ENCODE data around the gene CDK16.

The CDK16 gene

DNA sequence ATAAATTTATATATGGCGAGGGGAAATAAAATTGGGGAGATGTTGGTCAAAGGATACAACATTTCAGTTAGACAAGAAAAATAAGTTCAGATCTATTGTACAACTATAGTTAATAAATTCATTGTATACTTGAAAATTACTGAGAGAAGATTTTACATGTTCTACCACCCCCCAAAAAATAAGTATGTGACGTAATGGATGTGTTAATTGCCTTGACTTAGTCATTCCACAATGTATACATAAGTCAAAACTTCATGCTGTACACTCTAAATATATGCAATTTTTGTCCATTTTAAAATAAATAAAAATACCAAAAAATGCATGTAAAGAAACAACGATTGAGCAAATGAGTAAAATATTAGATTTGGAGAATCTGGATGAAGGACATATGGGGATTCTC lies 16.1 kb downstream of the CDK16 start:
- Histone ChIP-seq H3K79me2 (ENCODE audit: insufficient read depth, low read depth) (peaks cover 13% of the 10 kb centered on the region; the same call in 1 of the 2 replicates), H3K27ac (peak overlapping the region; percentile 98; the same call in 1 of the 2 replicates), H3K4me1 (ENCODE audit: low read depth, poor library complexity, severe bottlenecking) (peaks cover 19% of the 10 kb centered on the region), H3K4me3 (IDR thresholded peaks at IDR 0.05; ENCODE audit: insufficient read depth, low read depth, low read length) (no peak overlapping the region), H4K20me1 (ENCODE audit: insufficient read depth) (no peaks in the 10 kb centered on the region), H3K36me3 (ENCODE audit: insufficient read depth) (no peaks in the 10 kb centered on the region), H3K9ac (peak overlapping the region; percentile 99), H2AFZ (ENCODE audit: low read depth) (no peak overlapping the region), H3K27me3 (ENCODE audit: insufficient read depth, low read depth) (no peaks in the 10 kb centered on the region), H3K4me2 (peak overlapping the region; percentile 74)
- TF ChIP-seq, protein P1, sequence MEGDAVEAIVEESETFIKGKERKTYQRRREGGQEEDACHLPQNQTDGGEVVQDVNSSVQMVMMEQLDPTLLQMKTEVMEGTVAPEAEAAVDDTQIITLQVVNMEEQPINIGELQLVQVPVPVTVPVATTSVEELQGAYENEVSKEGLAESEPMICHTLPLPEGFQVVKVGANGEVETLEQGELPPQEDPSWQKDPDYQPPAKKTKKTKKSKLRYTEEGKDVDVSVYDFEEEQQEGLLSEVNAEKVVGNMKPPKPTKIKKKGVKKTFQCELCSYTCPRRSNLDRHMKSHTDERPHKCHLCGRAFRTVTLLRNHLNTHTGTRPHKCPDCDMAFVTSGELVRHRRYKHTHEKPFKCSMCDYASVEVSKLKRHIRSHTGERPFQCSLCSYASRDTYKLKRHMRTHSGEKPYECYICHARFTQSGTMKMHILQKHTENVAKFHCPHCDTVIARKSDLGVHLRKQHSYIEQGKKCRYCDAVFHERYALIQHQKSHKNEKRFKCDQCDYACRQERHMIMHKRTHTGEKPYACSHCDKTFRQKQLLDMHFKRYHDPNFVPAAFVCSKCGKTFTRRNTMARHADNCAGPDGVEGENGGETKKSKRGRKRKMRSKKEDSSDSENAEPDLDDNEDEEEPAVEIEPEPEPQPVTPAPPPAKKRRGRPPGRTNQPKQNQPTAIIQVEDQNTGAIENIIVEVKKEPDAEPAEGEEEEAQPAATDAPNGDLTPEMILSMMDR (conservative IDR thresholded peaks at IDR 0.05; ENCODE audit: low read depth, low read length) = no peak

- no peaks in the 10 kb centered on the region for H3K36me3 ChIP-seq (ENCODE audit: insufficient read depth)
- H3K9ac ChIP-seq = no peak overlapping the region
- no peak overlapping the region for H2AFZ ChIP-seq (ENCODE audit: low read depth)
- H3K27ac ChIP-seq = no peak overlapping the region
- no peaks in the 10 kb centered on the region for H4K20me1 ChIP-seq (ENCODE audit: insufficient read depth)
- H3K4me3 ChIP-seq (IDR thresholded peaks at IDR 0.05; ENCODE audit: insufficient read depth, low read depth, low read length) = no peak overlapping the region
- peaks cover 13% of the 10 kb centered on the region; the same call in 1 of the 2 replicates for H3K79me2 ChIP-seq (ENCODE audit: insufficient read depth, low read depth)
- TF ChIP-seq, protein P1 (conservative IDR thresholded peaks at IDR 0.05; ENCODE audit: low read depth, low read length) = no peak
- no peak overlapping the region for H3K4me2 ChIP-seq
- peaks cover 19% of the 10 kb centered on the region for H3K4me1 ChIP-seq (ENCODE audit: low read depth, poor library complexity, severe bottlenecking)
- H3K27me3 ChIP-seq (ENCODE audit: insufficient read depth, low read depth) = no peaks in the 10 kb centered on the region
These were observed 17.2 kb downstream of the CDK16 start for GRCh38 chrX:47235691-47236103.

GRCh38 chrX:47239199-47239598 lies 20.7 kb downstream of the CDK16 start:
- Histone ChIP-seq H3K9ac (no peak overlapping the region), H4K20me1 (ENCODE audit: insufficient read depth) (no peaks in the 10 kb centered on the region), H3K36me3 (ENCODE audit: insufficient read depth) (no peaks in the 10 kb centered on the region), H3K27ac (no peak overlapping the region), H3K79me2 (ENCODE audit: insufficient read depth, low read depth) (peaks cover 9% of the 10 kb centered on the region; the same call in 1 of the 2 replicates), H3K4me3 (IDR thresholded peaks at IDR 0.05; ENCODE audit: insufficient read depth, low read depth, low read length) (no peak overlapping the region), H2AFZ (ENCODE audit: low read depth) (no peak overlapping the region), H3K4me1 (ENCODE audit: low read depth, poor library complexity, severe bottlenecking) (peaks cover 6% of the 10 kb centered on the region), H3K27me3 (ENCODE audit: insufficient read depth, low read depth) (no peaks in the 10 kb centered on the region), H3K4me2 (no peak overlapping the region)
- TF ChIP-seq, protein P1 (conservative IDR thresholded peaks at IDR 0.05; ENCODE audit: low read depth, low read length) = no peak

DNA sequence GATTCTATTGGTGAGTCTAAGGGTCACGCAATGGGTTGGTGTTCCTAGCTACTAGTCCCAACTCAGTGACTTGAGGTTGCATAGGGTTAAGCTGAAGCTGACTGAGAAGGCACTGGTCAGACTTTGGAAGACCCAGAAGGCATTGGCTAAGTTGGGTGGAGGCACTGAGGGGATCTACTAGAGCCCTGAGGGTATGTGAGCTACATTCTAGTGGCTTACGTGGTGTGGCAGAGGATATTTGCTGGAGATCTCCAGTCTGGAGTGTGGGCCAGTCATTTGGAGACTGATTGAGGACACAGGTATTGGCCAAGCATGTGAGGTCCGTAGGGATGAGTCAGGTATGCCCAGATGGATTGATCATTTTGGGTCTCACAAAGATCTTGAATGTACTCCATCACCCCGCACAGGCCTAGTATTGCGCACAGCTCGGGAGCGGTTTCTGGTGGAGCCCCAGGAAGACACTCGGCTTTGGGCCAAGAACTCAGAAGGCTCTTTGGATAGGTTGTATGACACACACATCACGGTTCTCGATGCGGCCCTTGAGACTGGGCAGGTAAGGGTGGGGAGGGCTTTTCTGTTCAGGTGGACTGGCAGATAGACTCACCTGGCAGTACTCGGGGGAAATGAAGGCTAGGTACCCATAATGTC lies 21.5 kb downstream of the CDK16 start:
- no peaks in the 10 kb centered on the region for H3K27me3 ChIP-seq (ENCODE audit: insufficient read depth, low read depth)
- H4K20me1 ChIP-seq (ENCODE audit: insufficient read depth) = no peaks in the 10 kb centered on the region
- H3K4me1 ChIP-seq (ENCODE audit: low read depth, poor library complexity, severe bottlenecking) = no peaks in the 10 kb centered on the region
- H3K36me3 ChIP-seq (ENCODE audit: insufficient read depth) = no peaks in the 10 kb centered on the region
- no peak overlapping the region for H3K4me2 ChIP-seq
- H3K4me3 ChIP-seq (IDR thresholded peaks at IDR 0.05; ENCODE audit: insufficient read depth, low read depth, low read length) = no peak overlapping the region
- no peak overlapping the region for H3K9ac ChIP-seq
- H2AFZ ChIP-seq (ENCODE audit: low read depth) = no peak overlapping the region
- H3K27ac ChIP-seq = no peak overlapping the region
- peaks cover under 1% of the 10 kb centered on the region; the same call in 1 of the 2 replicates for H3K79me2 ChIP-seq (ENCODE audit: insufficient read depth, low read depth)
- TF ChIP-seq, protein P1 (conservative IDR thresholded peaks at IDR 0.05; ENCODE audit: low read depth, low read length) = no peak
